Ecto neural progenitor cell (in vitro differentiated cells): ENCODE results near the gene THG1L.
"Not testable (repeated sequence)": the region's sequence is repeated elsewhere in the genome, so short reads cannot be mapped to it uniquely, and the experiment has no call there.

ENCODE experiments used
- DNase-seq: peaks from one replicate; pipeline ENCODE4 v3.0.0-alpha.2; 2018; ENCODE audit warnings: low spot score

Gene THG1L

GRCh38 chr5:157727858-157728257 is 3.4 kb upstream of the THG1L start:
- DNase-seq: not testable (repeated sequence)

- no peak for DNase-seq
Measured at GRCh38 chr5:157729858-157730257, 1.4 kb upstream of the THG1L start.

- DNase-seq: no peak
Measured at GRCh38 chr5:157730900-157731271, 334 bp upstream of the THG1L start.

GRCh38 chr5:157732130-157732514 is 902 bp downstream of the THG1L start:
- no peak for DNase-seq

- DNase-seq: no peak
Measured at GRCh38 chr5:157732596-157733262, 1.5 kb downstream of the THG1L start.

GRCh38 chr5:157734436-157734835 is 3.2 kb downstream of the THG1L start:
- no peak for DNase-seq

- no peak for DNase-seq
Measured at GRCh38 chr5:157735991-157736390, 4.8 kb downstream of the THG1L start.

GRCh38 chr5:157739388-157740228 is 8.4 kb downstream of the THG1L start:
- DNase-seq: no peak

GRCh38 chr5:157740229-157740610 is 9.0 kb downstream of the THG1L start:
- no peak for DNase-seq

GRCh38 chr5:157741131-157741530 is 9.9 kb downstream of the THG1L start:
- no peak for DNase-seq

GRCh38 chr5:157743163-157744050 is 12.2 kb downstream of the THG1L start, which contains the start of gene LSM11:
Gene LSM11, plus strand, starts transcription at chr5:157743712. Its CDS starts 39 bp downstream, at chr5:157743751.
- DNase-seq: peak; percentile 96

GRCh38 chr5:157744051-157745011 is 13.1 kb downstream of the THG1L start:
- DNase-seq: peak; percentile 63

GRCh38 chr5:157745041-157745456 is 13.8 kb downstream of the THG1L start:
- DNase-seq: no peak

- DNase-seq: no peak
Measured at GRCh38 chr5:157747173-157747740, 16.0 kb downstream of the THG1L start.

GRCh38 chr5:157747766-157748700 is 16.8 kb downstream of the THG1L start:
- DNase-seq: no peak

- no peak for DNase-seq
Measured at GRCh38 chr5:157748760-157749461, 17.7 kb downstream of the THG1L start.

GRCh38 chr5:157749462-157749799 is 18.2 kb downstream of the THG1L start:
- DNase-seq: no peak

- DNase-seq: no peak
Measured at GRCh38 chr5:157750320-157750719, 19.1 kb downstream of the THG1L start.

GRCh38 chr5:157756122-157756521 is 24.9 kb downstream of the THG1L start:
- no peak for DNase-seq
